Urinary bladder (tissue), 4 donors: ENCODE results near the gene CPEB3. TPM values are rescaled to one million over a fixed set of nuclear protein-coding genes. Genes with fewer than 3 reads are reported as not detected.
A peak's percentile ranks its signal among the peaks of the same experiment; 100 is the strongest.
"Not testable (repeated sequence)": the region's sequence is repeated elsewhere in the genome, so short reads cannot be mapped to it uniquely, and the experiment has no call there.

Experiments
- DNase-seq: peaks from one replicate; pipeline ENCODE4 v3.0.0-alpha.2; 2015; ENCODE audit errors: extremely low spot score
- H3K27ac ChIP-seq: one replicate; pipeline ENCODE4 v1.5.1; 2013; ENCODE audit warnings: low read depth, mild to moderate bottlenecking, moderate library complexity
- H3K36me3 ChIP-seq: one replicate; pipeline ENCODE4 v1.6.1; 2013; ENCODE audit warnings: mild to moderate bottlenecking, moderate library complexity; ENCODE audit not compliant: insufficient read depth
- H3K4me1 ChIP-seq: one replicate; pipeline ENCODE4 v1.6.1; 2013; ENCODE audit warnings: mild to moderate bottlenecking, moderate library complexity; ENCODE audit not compliant: insufficient read depth
- H3K4me3 ChIP-seq: one replicate; pipeline ENCODE4 v1.5.1; 2013; ENCODE audit warnings: low read depth, low read length
- WGBS: extraction: QIAGEN DNeasy Blood & Tissue Kit; methylation state at CpG from one replicate; pipeline ENCODE4 v1.1.7; 2013; 5-methylcytosine and 5-hydroxymethylcytosine counted together
- polyA plus RNA-seq: library from polyadenylated mRNA; stranded (reverse); fragments of 200-250 nt; gene quantifications from one replicate; pipeline ENCODE4 v1.2.3, GENCODE V29; 2013
- total RNA-seq: library from RNA; depleted of rRNA; stranded (reverse); fragments of >200 nt; gene quantifications from one replicate; pipeline ENCODE4 v1.2.3, GENCODE V29; 2014
- donor health status: healthy with polysubstance abuse.
- donor health status: healthy.

CPEB3 gene
- total and polyA plus RNA-seq, 2 donors, result 2.3 to 7.4 TPM

- H3K4me3 ChIP-seq, result no peak overlapping the region
- H3K4me1 ChIP-seq, result no peaks in the 10 kb centered on the region
- 86% methylated on average over 5 of the region's 5 CpGs for WGBS
- H3K36me3 ChIP-seq, result no peaks in the 10 kb centered on the region
- DNase-seq, result no peak
- H3K27ac ChIP-seq, result no peak overlapping the region
Observed at GRCh38 chr10:92131275-92131820, 159.5 kb downstream of the CPEB3 start.

- Histone ChIP-seq H3K27ac (no peak overlapping the region), H3K4me3 (no peak overlapping the region), H3K4me1 (no peaks in the 10 kb centered on the region), H3K36me3 (no peaks in the 10 kb centered on the region)
- DNase-seq, result no peak
Observed at GRCh38 chr10:92130622-92131274, 160.1 kb downstream of the CPEB3 start.

GRCh38 chr10:92126100-92126650, 164.7 kb downstream of the CPEB3 start:
- no peak overlapping the region for H3K27ac ChIP-seq
- H3K4me1 ChIP-seq, result peaks cover 3% of the 10 kb centered on the region
- DNase-seq, result no peak
- no peak overlapping the region for H3K4me3 ChIP-seq
- no peaks in the 10 kb centered on the region for H3K36me3 ChIP-seq
- 62% methylated on average over 2 of the region's 2 CpGs for WGBS

GRCh38 chr10:92125144-92125543, 165.7 kb downstream of the CPEB3 start:
- H3K4me1 ChIP-seq, result peaks cover 3% of the 10 kb centered on the region

GRCh38 chr10:92124616-92125143, 166.2 kb downstream of the CPEB3 start:
- peaks cover 3% of the 10 kb centered on the region for H3K4me1 ChIP-seq
- H3K36me3 ChIP-seq, result no peaks in the 10 kb centered on the region
- H3K4me3 ChIP-seq, result no peak overlapping the region
- DNase-seq, result peak; percentile 48
- no peak overlapping the region for H3K27ac ChIP-seq
- 20% methylated on average over 3 of the region's 3 CpGs for WGBS

More at GRCh38 chr10:92125144-92125543, 165.7 kb downstream of the CPEB3 start:
- DNase-seq, result no peak
- Histone ChIP-seq H3K36me3 (no peaks in the 10 kb centered on the region), H3K4me3 (no peak overlapping the region), H3K27ac (no peak overlapping the region)

- Histone ChIP-seq H3K4me3 (no peak overlapping the region), H3K27ac (no peak overlapping the region), H3K4me1 (peaks cover 3% of the 10 kb centered on the region), H3K36me3 (no peaks in the 10 kb centered on the region)
- DNase-seq, result no peak
- WGBS, result 23% methylated on average over 1 of the region's 1 CpG
Observed at GRCh38 chr10:92124020-92124419, 166.9 kb downstream of the CPEB3 start.

GRCh38 chr10:92122941-92123450, 167.9 kb downstream of the CPEB3 start:
- 74% methylated on average over 5 of the region's 5 CpGs for WGBS
- H3K4me1 ChIP-seq, result peaks cover 3% of the 10 kb centered on the region

GRCh38 chr10:92121686-92122492, 169.0 kb downstream of the CPEB3 start:
- no peak overlapping the region for H3K27ac ChIP-seq
- no peaks in the 10 kb centered on the region for H3K36me3 ChIP-seq
- no peak for DNase-seq
- 62% methylated on average over 3 of the region's 3 CpGs for WGBS
- peaks cover 3% of the 10 kb centered on the region for H3K4me1 ChIP-seq
- H3K4me3 ChIP-seq, result no peak overlapping the region

More at GRCh38 chr10:92122941-92123450, 167.9 kb downstream of the CPEB3 start:
- no peaks in the 10 kb centered on the region for H3K36me3 ChIP-seq
- H3K27ac ChIP-seq, result no peak overlapping the region
- no peak overlapping the region for H3K4me3 ChIP-seq
- peak; percentile 33 for DNase-seq

- Histone ChIP-seq H3K36me3 (no peaks in the 10 kb centered on the region), H3K4me1 (peaks cover 3% of the 10 kb centered on the region), H3K27ac (no peak overlapping the region), H3K4me3 (no peak overlapping the region)
- no peak for DNase-seq
Observed at GRCh38 chr10:92119340-92119739, 171.5 kb downstream of the CPEB3 start.

- 88% methylated on average over 28 of the region's 30 CpGs for WGBS
- H3K4me1 ChIP-seq, DNase-seq, H3K27ac ChIP-seq, H3K4me3 ChIP-seq, H3K36me3 ChIP-seq: not testable (repeated sequence)
Observed at GRCh38 chr10:92114917-92115316, 176.0 kb downstream of the CPEB3 start.

GRCh38 chr10:92113911-92114600, 176.8 kb downstream of the CPEB3 start:
- no peak for DNase-seq
- H3K4me1 ChIP-seq, result no peaks in the 10 kb centered on the region
- no peak overlapping the region for H3K27ac ChIP-seq
- no peak overlapping the region for H3K4me3 ChIP-seq
- no peaks in the 10 kb centered on the region for H3K36me3 ChIP-seq
- WGBS, result 75% methylated on average over 4 of the region's 4 CpGs

- Histone ChIP-seq H3K4me3 (no peak overlapping the region), H3K27ac (no peak overlapping the region), H3K4me1 (no peaks in the 10 kb centered on the region), H3K36me3 (no peaks in the 10 kb centered on the region)
- no peak for DNase-seq
- WGBS, result 92% methylated on average over 1 of the region's 1 CpG
Observed at GRCh38 chr10:92112462-92112861, 178.4 kb downstream of the CPEB3 start.

- DNase-seq, result no peak
- Histone ChIP-seq H3K36me3 (no peaks in the 10 kb centered on the region), H3K4me3 (no peak overlapping the region), H3K27ac (no peak overlapping the region), H3K4me1 (no peaks in the 10 kb centered on the region)
Observed at GRCh38 chr10:92111336-92111939, 179.4 kb downstream of the CPEB3 start.
